HepG2 (cell line): Measurements from ENCODE around the gene BCAM. TPM values are rescaled to one million over a fixed set of nuclear protein-coding genes. Genes with fewer than 3 reads are reported as not detected.
A peak's percentile ranks its signal among the peaks of the same experiment; 100 is the strongest.

ENCODE experiments used
- AKAP8 ChIP-seq: sonication (generic); formaldehyde crosslinking; IDR thresholded peaks from 2 replicates; pipeline ENCODE4 v1.5.1; 2020; ENCODE audit warnings: mild to moderate bottlenecking, missing genetic modification reagents
- DNMT1 ChIP-seq: sonication (generic); formaldehyde crosslinking; IDR thresholded peaks from 2 replicates; pipeline ENCODE4 v1.5.1; 2020; ENCODE audit warnings: mild to moderate bottlenecking, missing genetic modification reagents
- FOXA1 ChIP-seq, 2 experiments: fragments of 450-650 bp in 1 of 2; sonication (generic) in 1 of 2; formaldehyde crosslinking in 1 of 2; IDR thresholded peaks; 2 replicates each; pipeline versions ENCODE4 v1.4.0 to v1.6.1; 2016 to 2020; ENCODE audit warnings: missing genetic modification reagents in 1 of 2
- IKZF5 ChIP-seq: IDR thresholded peaks from 2 replicates; pipeline ENCODE4 v1.6.1; 2018; ENCODE audit warnings: missing genetic modification reagents, mild to moderate bottlenecking, missing compliant biosample characterization
- IRF1 ChIP-seq: sonication (generic); formaldehyde crosslinking; IDR thresholded peaks from 2 replicates; pipeline ENCODE4 v1.4.0; 2020; ENCODE audit warnings: low read depth, mild to moderate bottlenecking, missing genetic modification reagents
- MAF1 ChIP-seq: sonication (generic); formaldehyde crosslinking; IDR thresholded peaks from 2 replicates; pipeline ENCODE4 v1.5.0; 2020; ENCODE audit warnings: missing genetic modification reagents, borderline replicate concordance
- SMARCE1 ChIP-seq: fragments of 450-650 bp; IDR thresholded peaks from 2 replicates; pipeline ENCODE4 v1.6.1; 2017; ENCODE audit warnings: borderline replicate concordance
- SP4 ChIP-seq: sonication (generic); formaldehyde crosslinking; IDR thresholded peaks from 2 replicates; pipeline ENCODE4 v1.8.1; 2023; ENCODE audit warnings: mild to moderate bottlenecking, missing genetic modification reagents
- TFAP4 ChIP-seq: sonication (generic); IDR thresholded peaks from 2 replicates; pipeline ENCODE4 v1.6.1; 2016; ENCODE audit warnings: low read depth, borderline replicate concordance
- ZFP36 ChIP-seq: fragments of 150-350 bp; IDR thresholded peaks from 2 replicates; pipeline ENCODE4 v1.6.1; 2018; ENCODE audit warnings: borderline replicate concordance, low read length, low read depth; ENCODE audit not compliant: partially characterized antibody
- ZNF230 ChIP-seq: sonication (generic); formaldehyde crosslinking; IDR thresholded peaks from 2 replicates; pipeline ENCODE4 v1.4.0; 2020; ENCODE audit warnings: mild to moderate bottlenecking, missing genetic modification reagents
- ZNF292 ChIP-seq: sonication (generic); formaldehyde crosslinking; IDR thresholded peaks from 2 replicates; pipeline ENCODE4 v1.8.1; 2022; ENCODE audit warnings: mild to moderate bottlenecking, low read depth, missing genetic modification reagents, borderline replicate concordance
- ZNF773 ChIP-seq: sonication (generic); formaldehyde crosslinking; IDR thresholded peaks from 2 replicates; pipeline ENCODE4 v1.4.0; 2020; ENCODE audit warnings: missing genetic modification reagents, borderline replicate concordance
- ZNF781 ChIP-seq: sonication (generic); formaldehyde crosslinking; IDR thresholded peaks from 2 replicates; pipeline ENCODE4 v1.5.1; 2020; ENCODE audit warnings: borderline replicate concordance, mild to moderate bottlenecking, missing genetic modification reagents; ENCODE audit errors: not compliant biosample characterization
- polyA plus RNA-seq, 8 experiments: library from polyadenylated mRNA; depleted of rRNA in 3 of 8; stranded (reverse) in 7 of 8; unstranded in 1 of 8; fragments of >200 nt; fragmentation: Illumina TruSeq in 4 of 8; extraction: Trizol in 4 of 8; gene quantifications; 2 replicates each; pipeline versions ENCODE4 v1.2.1 to v1.2.3, GENCODE V29; 2011 to 2016; ENCODE audit warnings: low read depth in 4 of 8, missing spikeins in 1 of 8, mixed read lengths in 1 of 8; ENCODE audit not compliant: insufficient read depth in 1 of 8
- total RNA-seq, 5 experiments: library from RNA; depleted of rRNA; stranded (reverse); fragments of >200 nt; fragmentation: Illumina TruSeq; extraction: Trizol; gene quantifications; 2 replicates each; pipeline ENCODE4 v1.2.3, GENCODE V29; 2016; ENCODE audit warnings: low read depth in 1 of 5
- TF ChIP-seq, protein P1 (sequence below): sonication (generic); formaldehyde crosslinking; IDR thresholded peaks from 2 replicates; pipeline ENCODE4 v1.5.0; 2020; ENCODE audit warnings: missing genetic modification reagents
- TF ChIP-seq, protein P2 (sequence below): sonication (generic); formaldehyde crosslinking; IDR thresholded peaks from 2 replicates; pipeline ENCODE4 v1.5.0; 2020; ENCODE audit warnings: missing genetic modification reagents
- TF ChIP-seq, protein P3 (sequence below): IDR thresholded peaks from 2 replicates; pipeline ENCODE4 v1.6.1; 2016; ENCODE audit warnings: mild to moderate bottlenecking
- TF ChIP-seq, protein P4 (sequence below): sonication (generic); formaldehyde crosslinking; IDR thresholded peaks from 2 replicates; pipeline ENCODE4 v1.8.0; 2022; ENCODE audit warnings: low read depth, missing genetic modification reagents

Gene BCAM
- total and polyA plus RNA-seq, 2 of the 13 experiments (the other 11 are each of a cell fraction or from before 2014, with no cell fraction given): 51.2 to 62.7 TPM

- TF ChIP-seq ZNF781 (no peak), FOXA1 (IDR thresholded peaks at IDR 0.05) (no peak), FOXA1 (CRISPR knock-in tag; IDR thresholded peaks at IDR 0.05) (no peak), ZNF230 (CRISPR knock-in tag) (no peak), DNMT1 (no peak), IKZF5 (CRISPR knock-in tag) (no peak), ZFP36 (no peak), TFAP4 (peak; percentile 15; the same call in 1 of the 2 replicates), SP4 (CRISPR knock-in tag) (peak; percentile 49; the same call in 1 of the 2 replicates), IRF1 (CRISPR knock-in tag) (no peak), AKAP8 (CRISPR knock-in tag) (no peak), MAF1 (no peak), ZNF773 (CRISPR knock-in tag) (no peak), SMARCE1 (no peak), ZNF292 (CRISPR knock-in tag) (no peak)
- TF ChIP-seq, protein P1, sequence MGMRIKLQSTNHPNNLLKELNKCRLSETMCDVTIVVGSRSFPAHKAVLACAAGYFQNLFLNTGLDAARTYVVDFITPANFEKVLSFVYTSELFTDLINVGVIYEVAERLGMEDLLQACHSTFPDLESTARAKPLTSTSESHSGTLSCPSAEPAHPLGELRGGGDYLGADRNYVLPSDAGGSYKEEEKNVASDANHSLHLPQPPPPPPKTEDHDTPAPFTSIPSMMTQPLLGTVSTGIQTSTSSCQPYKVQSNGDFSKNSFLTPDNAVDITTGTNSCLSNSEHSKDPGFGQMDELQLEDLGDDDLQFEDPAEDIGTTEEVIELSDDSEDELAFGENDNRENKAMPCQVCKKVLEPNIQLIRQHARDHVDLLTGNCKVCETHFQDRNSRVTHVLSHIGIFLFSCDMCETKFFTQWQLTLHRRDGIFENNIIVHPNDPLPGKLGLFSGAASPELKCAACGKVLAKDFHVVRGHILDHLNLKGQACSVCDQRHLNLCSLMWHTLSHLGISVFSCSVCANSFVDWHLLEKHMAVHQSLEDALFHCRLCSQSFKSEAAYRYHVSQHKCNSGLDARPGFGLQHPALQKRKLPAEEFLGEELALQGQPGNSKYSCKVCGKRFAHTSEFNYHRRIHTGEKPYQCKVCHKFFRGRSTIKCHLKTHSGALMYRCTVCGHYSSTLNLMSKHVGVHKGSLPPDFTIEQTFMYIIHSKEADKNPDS: no peak
- TF ChIP-seq, protein P2, sequence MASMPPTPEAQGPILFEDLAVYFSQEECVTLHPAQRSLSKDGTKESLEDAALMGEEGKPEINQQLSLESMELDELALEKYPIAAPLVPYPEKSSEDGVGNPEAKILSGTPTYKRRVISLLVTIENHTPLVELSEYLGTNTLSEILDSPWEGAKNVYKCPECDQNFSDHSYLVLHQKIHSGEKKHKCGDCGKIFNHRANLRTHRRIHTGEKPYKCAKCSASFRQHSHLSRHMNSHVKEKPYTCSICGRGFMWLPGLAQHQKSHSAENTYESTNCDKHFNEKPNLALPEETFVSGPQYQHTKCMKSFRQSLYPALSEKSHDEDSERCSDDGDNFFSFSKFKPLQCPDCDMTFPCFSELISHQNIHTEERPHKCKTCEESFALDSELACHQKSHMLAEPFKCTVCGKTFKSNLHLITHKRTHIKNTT (CRISPR knock-in tag): no peak
- TF ChIP-seq, protein P3, sequence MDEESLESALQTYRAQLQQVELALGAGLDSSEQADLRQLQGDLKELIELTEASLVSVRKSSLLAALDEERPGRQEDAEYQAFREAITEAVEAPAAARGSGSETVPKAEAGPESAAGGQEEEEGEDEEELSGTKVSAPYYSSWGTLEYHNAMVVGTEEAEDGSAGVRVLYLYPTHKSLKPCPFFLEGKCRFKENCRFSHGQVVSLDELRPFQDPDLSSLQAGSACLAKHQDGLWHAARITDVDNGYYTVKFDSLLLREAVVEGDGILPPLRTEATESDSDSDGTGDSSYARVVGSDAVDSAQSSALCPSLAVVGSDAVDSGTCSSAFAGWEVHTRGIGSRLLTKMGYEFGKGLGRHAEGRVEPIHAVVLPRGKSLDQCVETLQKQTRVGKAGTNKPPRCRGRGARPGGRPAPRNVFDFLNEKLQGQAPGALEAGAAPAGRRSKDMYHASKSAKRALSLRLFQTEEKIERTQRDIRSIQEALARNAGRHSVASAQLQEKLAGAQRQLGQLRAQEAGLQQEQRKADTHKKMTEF: peak; percentile 17; the same call in 1 of the 2 replicates
- TF ChIP-seq, protein P4, sequence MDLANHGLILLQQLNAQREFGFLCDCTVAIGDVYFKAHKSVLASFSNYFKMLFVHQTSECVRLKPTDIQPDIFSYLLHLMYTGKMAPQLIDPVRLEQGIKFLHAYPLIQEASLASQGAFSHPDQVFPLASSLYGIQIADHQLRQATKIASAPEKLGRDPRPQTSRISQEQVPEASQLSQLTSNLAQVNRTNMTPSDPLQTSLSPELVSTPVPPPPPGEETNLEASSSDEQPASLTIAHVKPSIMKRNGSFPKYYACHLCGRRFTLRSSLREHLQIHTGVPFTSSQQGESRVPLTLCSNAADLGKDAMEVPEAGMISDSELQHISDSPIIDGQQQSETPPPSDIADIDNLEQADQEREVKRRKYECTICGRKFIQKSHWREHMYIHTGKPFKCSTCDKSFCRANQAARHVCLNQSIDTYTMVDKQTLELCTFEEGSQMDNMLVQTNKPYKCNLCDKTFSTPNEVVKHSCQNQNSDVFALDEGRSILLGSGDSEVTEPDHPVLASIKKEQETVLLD (CRISPR knock-in tag): no peak
Measured at GRCh38 chr19:44847144-44848035, 38.5 kb downstream of the BCAM start (continued).
